ENCODE measurements around the gene RAG1. TPM values are rescaled to one million over a fixed set of nuclear protein-coding genes. Genes with fewer than 3 reads are reported as not detected.
A peak's percentile ranks its signal among the peaks of the same experiment; 100 is the strongest.

Gene RAG1
- total RNA-seq, 1 donor from 2014 or later = 0.46 TPM

- peaks cover 5% of the 10 kb centered on the region for H3K36me3 Mint-ChIP-seq (ENCODE audit: unreplicated experiment)
- H3K4me1 Mint-ChIP-seq (ENCODE audit: unreplicated experiment) = no peaks in the 10 kb centered on the region
- H3K4me3 Mint-ChIP-seq (ENCODE audit: unreplicated experiment) = no peak overlapping the region
- TF ChIP-seq CTCF (IDR thresholded peaks at IDR 0.05) = no peak
- DNase-seq (ENCODE audit: extremely low spot score, unreplicated experiment) = no peak
- H3K9me3 Mint-ChIP-seq (ENCODE audit: unreplicated experiment) = no peaks in the 10 kb centered on the region
- no peaks in the 10 kb centered on the region for H3K27me3 Mint-ChIP-seq (ENCODE audit: unreplicated experiment)
- no peak overlapping the region for H3K27ac Mint-ChIP-seq (ENCODE audit: unreplicated experiment)
Observed at GRCh38 chr11:36608491-36609199, 40.8 kb downstream of the RAG1 start.

GRCh38 chr11:36609383-36609782 is 41.6 kb downstream of the RAG1 start:
- no peak overlapping the region for H3K4me3 Mint-ChIP-seq (ENCODE audit: unreplicated experiment)
- H3K27ac Mint-ChIP-seq (ENCODE audit: unreplicated experiment) = no peak overlapping the region
- H3K27me3 Mint-ChIP-seq (ENCODE audit: unreplicated experiment) = no peaks in the 10 kb centered on the region
- no peaks in the 10 kb centered on the region for H3K4me1 Mint-ChIP-seq (ENCODE audit: unreplicated experiment)
- peaks cover 5% of the 10 kb centered on the region for H3K36me3 Mint-ChIP-seq (ENCODE audit: unreplicated experiment)
- DNase-seq (ENCODE audit: extremely low spot score, unreplicated experiment) = no peak
- H3K9me3 Mint-ChIP-seq (ENCODE audit: unreplicated experiment) = no peaks in the 10 kb centered on the region
- TF ChIP-seq CTCF (IDR thresholded peaks at IDR 0.05) = no peak

- peaks cover 8% of the 10 kb centered on the region for H3K36me3 Mint-ChIP-seq (ENCODE audit: unreplicated experiment)
- peaks cover 20% of the 10 kb centered on the region for H3K4me1 Mint-ChIP-seq (ENCODE audit: unreplicated experiment)
- TF ChIP-seq CTCF (IDR thresholded peaks at IDR 0.05) = no peak
- H3K27me3 Mint-ChIP-seq (ENCODE audit: unreplicated experiment) = no peaks in the 10 kb centered on the region
- DNase-seq (ENCODE audit: extremely low spot score, unreplicated experiment) = no peak
- H3K4me3 Mint-ChIP-seq (ENCODE audit: unreplicated experiment) = no peak overlapping the region
- no peaks in the 10 kb centered on the region for H3K9me3 Mint-ChIP-seq (ENCODE audit: unreplicated experiment)
- H3K27ac Mint-ChIP-seq (ENCODE audit: unreplicated experiment) = no peak overlapping the region
Observed at GRCh38 chr11:36615826-36616225, 48.0 kb downstream of the RAG1 start.

- DNase-seq (ENCODE audit: extremely low spot score, unreplicated experiment) = no peak
- H3K4me1 Mint-ChIP-seq (ENCODE audit: unreplicated experiment) = peaks cover 25% of the 10 kb centered on the region
- peaks cover 4% of the 10 kb centered on the region for H3K36me3 Mint-ChIP-seq (ENCODE audit: unreplicated experiment)
- H3K27ac Mint-ChIP-seq (ENCODE audit: unreplicated experiment) = no peak overlapping the region
- H3K4me3 Mint-ChIP-seq (ENCODE audit: unreplicated experiment) = no peak overlapping the region
- TF ChIP-seq CTCF (IDR thresholded peaks at IDR 0.05) = no peak
- H3K27me3 Mint-ChIP-seq (ENCODE audit: unreplicated experiment) = no peaks in the 10 kb centered on the region
- no peaks in the 10 kb centered on the region for H3K9me3 Mint-ChIP-seq (ENCODE audit: unreplicated experiment)
Observed at GRCh38 chr11:36617543-36618362, 49.9 kb downstream of the RAG1 start.

- H3K4me1 Mint-ChIP-seq (ENCODE audit: unreplicated experiment) = peaks cover 25% of the 10 kb centered on the region
- H3K4me3 Mint-ChIP-seq (ENCODE audit: unreplicated experiment) = peak overlapping the region; percentile 20
- no peaks in the 10 kb centered on the region for H3K27me3 Mint-ChIP-seq (ENCODE audit: unreplicated experiment)
- no peaks in the 10 kb centered on the region for H3K9me3 Mint-ChIP-seq (ENCODE audit: unreplicated experiment)
- no peak for TF ChIP-seq CTCF (IDR thresholded peaks at IDR 0.05)
- no peak for DNase-seq (ENCODE audit: extremely low spot score, unreplicated experiment)
- H3K27ac Mint-ChIP-seq (ENCODE audit: unreplicated experiment) = peak overlapping the region; percentile 50
- H3K36me3 Mint-ChIP-seq (ENCODE audit: unreplicated experiment) = peaks cover 4% of the 10 kb centered on the region
Observed at GRCh38 chr11:36618363-36619047, 50.7 kb downstream of the RAG1 start.

Measured in osteocyte (in vitro differentiated cells).